GM19324 (cell line): Measurements from ENCODE around the gene CNST.
"Not testable (repeated sequence)": the region's sequence is repeated elsewhere in the genome, so short reads cannot be mapped to it uniquely, and the experiment has no call there.

Experiments
- ATAC-seq: cut with Tn5 transposase; IDR thresholded peaks from one replicate; pipeline ENCODE4 v1.9.1; 2021; ENCODE audit warnings: mild to moderate bottlenecking, moderate library complexity; ENCODE audit not compliant: unreplicated experiment, low FRiP score

CNST gene

DNA sequence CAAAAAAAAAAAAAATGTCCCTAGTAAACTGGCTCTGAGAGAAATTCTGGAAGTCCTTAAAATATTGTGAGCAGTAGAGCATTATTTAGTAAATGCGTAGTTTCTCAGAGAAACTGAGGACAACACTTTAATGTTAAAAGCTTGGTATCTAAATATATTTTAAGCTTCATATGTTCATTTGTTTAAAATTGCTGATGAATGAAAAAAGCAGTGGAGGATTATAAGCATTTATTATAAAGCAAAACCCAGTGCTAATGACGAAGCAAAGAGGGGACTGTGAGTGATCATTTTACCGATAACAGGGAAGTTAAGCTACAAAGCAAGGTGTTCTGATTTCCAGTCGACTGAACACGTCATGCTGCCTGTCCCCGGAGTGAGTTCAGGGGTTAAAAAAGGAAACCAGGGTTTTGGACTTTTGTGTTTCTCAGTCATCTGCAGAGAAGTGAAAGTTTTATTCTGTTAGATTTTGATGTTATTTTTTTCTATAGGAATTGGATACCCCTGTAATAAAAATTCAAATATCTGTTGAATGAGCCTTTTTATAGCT lies 93.4 kb downstream of the CNST start:
- no peak for ATAC-seq

DNA sequence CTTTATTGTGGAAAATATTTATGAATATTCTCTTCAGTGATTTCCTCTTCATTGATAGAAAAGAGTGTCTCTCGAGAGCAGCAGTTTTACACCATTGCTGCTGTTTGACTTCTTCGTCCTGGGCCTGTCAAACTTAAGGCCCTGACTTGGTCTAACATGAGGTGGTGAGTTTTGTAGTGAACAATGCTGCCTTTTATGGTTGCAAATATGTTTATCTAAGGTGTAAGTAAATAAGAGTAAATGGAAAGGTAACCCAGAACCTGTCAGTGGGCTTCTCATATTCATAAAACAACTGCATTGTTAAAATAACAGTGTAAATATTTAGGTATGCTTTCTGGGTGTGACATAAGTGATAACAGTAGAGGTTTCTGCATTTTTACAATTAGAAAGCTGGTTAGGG lies 95.2 kb downstream of the CNST start:
- no peak for ATAC-seq

DNA sequence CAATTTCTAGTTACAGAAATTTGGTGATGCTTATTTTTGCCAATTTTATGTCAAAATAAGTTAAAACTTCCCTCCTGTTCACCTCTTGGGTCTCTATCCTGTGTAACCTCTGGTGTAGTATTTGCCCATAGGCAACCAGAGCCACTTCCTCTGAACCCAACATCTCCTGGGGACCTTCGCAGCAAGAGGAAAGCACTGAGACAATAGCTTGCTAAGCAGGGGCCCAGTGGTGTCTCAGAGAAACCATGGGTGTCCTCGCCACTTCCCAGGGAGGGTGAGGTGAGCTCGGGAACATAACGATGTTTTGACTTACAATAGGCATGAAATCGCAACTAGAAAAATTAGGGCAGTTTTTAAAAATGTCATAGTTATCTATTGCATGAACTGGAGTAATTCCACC lies 101.5 kb downstream of the CNST start:
- ATAC-seq = no peak

DNA sequence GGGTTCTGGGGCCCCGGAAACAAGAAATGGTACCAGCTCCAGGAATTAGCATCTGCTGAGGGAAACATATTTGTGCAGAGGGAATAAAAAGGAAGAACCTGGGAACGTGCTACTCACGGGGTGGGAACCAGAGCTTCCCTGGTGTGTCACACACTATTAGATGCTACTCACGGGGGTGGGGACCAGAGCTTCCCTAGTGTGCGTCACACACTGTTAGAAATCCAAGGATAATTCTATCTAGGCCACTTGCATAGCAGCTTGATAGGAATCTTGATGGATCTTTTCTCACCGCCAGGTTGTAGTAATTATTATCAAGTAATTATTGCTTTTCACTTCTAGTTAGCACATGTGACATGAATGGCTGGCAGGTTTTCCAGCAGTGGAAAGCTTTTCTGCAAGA lies 103.4 kb downstream of the CNST start:
- no peak for ATAC-seq

- no peak for ATAC-seq
Observed at GRCh38 chr1:246674049-246674448, 107.8 kb downstream of the CNST start.

GRCh38 chr1:246677842-246678241 lies 111.6 kb downstream of the CNST start:
- no peak for ATAC-seq

DNA sequence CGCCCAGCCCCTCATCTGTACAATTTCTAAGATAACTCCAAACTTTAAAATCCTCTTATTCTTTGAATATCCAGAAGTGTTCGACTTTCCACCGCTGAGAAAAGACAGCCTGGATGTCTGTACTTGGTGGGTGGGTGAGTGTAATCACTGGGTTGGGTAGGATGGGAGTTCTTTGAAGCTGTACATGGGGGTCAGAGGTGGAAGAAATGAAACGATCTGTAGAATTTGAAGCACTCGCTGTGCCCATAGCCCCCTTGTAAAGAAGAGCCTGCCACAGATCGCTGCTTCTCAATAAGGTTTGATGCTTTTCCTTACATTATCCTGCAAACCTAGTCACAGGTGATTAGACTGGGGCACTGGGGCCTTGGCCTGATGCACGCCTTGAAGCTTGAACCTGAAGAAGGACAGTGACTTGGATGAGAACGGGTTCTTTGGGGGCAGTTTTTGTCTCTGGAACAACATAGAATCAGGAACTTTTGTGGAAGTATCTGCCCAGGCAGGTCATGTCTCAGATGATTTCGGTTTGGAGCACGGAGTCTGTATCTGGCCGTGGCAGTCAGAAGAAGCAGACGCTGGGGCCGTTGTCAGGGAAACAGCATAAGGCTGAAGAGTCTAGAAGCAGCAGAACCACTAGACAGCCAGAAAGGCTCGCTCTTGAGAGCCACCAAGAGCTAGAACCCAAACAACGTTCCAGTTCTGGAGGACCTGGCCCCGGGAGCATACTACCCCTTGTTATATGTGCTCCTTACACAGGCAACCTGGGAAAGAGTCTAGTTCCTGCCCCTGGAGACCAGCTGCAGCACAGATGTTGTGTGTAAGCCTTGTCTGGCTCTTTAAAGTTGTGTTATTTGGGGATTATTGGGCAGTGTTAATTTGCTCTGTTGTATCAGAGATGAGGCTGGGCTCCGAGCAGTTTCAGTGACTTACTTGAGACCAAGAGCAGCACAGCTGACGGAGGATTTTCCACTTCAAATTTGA lies 112.8 kb downstream of the CNST start:
- ATAC-seq = no peak

GRCh38 chr1:246679794-246680177 lies 113.5 kb downstream of the CNST start:
- ATAC-seq = no peak

DNA sequence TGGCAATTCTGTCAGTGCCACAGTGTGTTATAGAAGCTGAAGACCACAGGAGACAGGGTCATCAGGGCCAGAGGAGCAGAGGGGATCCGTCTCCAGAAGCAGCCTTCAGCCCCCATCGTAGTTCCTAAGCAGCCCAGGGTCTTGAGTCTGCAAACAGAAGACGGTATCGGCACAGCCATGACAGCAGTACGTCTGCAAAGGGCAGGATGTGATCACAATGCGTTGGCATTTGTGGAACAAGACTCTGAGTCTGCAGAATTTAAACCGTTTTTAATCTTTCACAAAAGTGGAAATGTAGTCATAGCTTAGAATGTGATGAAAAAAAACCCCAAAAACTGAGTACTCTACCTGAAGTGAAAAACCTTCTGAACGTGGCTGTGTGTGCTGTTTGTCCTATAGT lies 113.9 kb downstream of the CNST start:
- no peak for ATAC-seq

DNA sequence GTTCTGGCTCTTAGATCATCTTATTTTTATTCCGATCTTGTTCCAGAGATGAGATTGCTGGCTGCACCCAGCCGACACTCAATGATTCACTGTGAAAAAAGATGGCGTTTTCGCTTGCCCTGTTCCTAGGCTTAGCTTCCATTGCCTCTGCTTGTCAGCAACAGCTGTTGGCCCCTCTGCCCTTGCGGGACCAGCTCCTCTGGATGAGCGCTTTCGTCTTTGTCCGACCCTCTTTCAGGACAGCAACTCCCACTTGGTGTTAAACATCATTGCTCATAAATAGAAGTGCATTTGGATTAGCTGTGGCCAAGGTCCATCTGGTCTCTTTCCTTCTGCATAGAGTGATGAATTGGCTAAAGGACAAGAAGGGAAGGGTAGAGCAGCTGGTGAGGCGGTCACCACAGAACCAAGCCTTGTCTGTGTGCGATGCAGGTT lies 114.5 kb downstream of the CNST start:
- no peak for ATAC-seq

DNA sequence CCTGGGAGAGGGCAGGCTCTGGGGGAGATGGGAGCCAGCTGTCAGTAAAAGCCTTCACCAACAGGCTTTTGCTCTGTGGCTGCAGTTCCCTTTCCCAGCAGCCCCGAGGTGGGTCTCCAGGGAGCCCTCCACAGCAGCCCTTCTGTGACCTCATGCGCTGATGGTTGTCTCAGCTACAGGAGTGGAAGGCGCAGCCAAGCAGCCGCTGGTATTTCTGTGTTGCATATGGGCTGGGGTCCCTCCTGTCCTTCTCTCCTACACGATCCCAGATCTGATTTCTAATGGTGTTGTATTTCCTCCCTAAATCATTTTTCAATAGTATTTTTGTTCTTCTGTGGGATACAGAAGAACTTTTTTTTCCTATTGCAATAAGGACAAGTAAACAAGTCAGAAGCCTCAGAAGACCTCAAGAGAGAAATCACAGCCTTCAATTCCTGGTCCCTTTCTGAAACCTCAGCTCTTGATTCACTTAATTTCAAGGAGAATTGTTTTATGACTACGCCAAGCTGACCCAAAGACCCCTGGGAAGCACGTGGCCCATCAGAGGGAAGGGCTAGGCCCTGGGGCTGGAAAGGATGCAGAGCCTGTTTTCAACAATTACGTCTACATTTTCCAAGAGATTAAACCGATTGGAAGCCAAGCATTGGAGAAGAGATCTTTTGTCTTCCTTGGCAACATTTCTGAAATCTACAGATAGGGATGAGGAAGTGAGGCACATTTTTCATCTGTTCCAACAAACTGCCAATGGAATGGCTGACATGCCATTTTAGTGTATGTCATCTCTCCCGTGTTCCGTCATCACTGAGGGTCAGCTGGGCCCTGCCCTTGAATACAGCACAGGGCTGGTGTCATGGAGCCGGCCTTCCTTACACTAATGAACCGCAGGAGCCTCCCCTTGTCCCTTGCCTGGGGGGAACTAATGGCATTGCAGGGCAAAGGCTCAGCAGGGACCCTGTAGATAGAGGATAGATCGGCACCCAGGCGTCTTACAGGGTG lies 115.9 kb downstream of the CNST start:
- no peak for ATAC-seq

- ATAC-seq = no peak
Observed at GRCh38 chr1:246683521-246683920, 117.3 kb downstream of the CNST start.

- no peak for ATAC-seq
Observed at GRCh38 chr1:246687002-246687401, 120.7 kb downstream of the CNST start.

GRCh38 chr1:246689409-246690008 lies 123.3 kb downstream of the CNST start:
- peak; percentile 97 for ATAC-seq

GRCh38 chr1:246690100-246690499 lies 123.8 kb downstream of the CNST start:
- ATAC-seq = no peak

- no peak for ATAC-seq
Observed at GRCh38 chr1:246691622-246692495, 125.6 kb downstream of the CNST start.

DNA sequence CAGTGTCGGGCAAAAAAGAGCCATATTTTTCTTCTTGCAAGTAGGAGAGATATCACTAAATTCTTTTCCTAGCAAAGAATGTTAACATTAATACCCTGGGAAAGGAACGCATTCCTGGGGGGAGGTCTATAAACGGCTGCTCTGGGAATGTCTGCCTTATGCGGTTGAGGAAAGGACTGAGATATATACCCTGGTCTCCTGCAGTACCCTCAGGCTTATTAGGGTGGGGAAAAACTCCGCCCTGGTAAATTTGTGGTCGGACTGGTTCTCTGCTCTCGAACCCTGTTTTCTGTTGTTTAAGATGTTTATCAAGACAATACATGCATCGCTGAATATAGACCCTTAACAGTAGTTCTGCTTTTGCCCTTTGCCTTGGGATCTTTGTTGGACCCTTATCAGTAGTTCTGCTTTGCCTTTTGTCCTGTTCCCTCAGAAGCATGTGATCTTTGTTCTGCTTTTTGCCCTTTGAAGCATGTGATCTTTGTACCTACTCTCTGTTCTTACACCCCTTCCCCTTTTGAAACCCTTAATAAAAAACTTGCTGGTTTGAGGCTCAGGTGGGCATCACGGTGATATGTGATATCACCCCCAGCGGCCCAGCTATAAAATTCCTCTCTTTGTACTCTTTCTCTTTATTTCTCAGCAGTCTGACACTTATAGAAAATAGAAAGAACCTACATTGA lies 128.1 kb downstream of the CNST start:
- ATAC-seq = not testable (repeated sequence)

DNA sequence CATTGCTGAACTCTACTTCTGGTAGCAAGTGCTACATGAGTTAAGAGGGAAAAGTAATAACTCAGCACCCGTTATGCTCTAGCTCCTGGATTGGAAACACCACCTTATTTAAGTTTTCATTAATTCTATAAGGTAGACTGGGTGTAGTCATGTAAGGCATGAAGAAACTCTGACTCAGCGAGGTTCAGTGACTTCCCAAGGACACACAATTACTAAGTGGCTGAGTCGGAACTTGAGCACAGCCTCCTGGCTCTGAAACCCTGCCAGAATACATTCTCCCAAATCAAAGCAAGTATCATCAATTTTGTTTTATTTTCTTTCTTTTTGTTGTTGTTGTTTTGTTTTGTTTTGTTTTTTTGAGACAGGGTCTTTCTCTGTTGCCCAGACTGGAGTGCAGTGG lies 128.9 kb downstream of the CNST start:
- ATAC-seq = no peak

- no peak for ATAC-seq
Observed at GRCh38 chr1:246695666-246696065, 129.4 kb downstream of the CNST start.
